ENCODE results near the gene SETDB1.

- TF ChIP-seq CTCF (IDR thresholded peaks at IDR 0.05) (no peak), POLR2A (IDR thresholded peaks at IDR 0.05) (no peak)
Measured at GRCh38 chr1:150906813-150907212, 19.4 kb upstream of the SETDB1 start.
